Neutrophil (primary cell): ENCODE measurements around the gene SOX18.

Experiments used
- H3K27ac ChIP-seq: fragments of 200-600 bp; sonication (generic); 2 replicates; pipeline ENCODE4 v1.5.1; 2016; ENCODE audit warnings: mild to moderate bottlenecking, moderate library complexity
- H3K27me3 ChIP-seq: fragments of 200-600 bp; sonication (generic); 2 replicates; pipeline ENCODE4 v1.6.0; 2016; ENCODE audit warnings: mild to moderate bottlenecking
- H3K36me3 ChIP-seq: fragments of 200-600 bp; sonication (generic); 2 replicates; pipeline ENCODE4 v1.5.1; 2017
- H3K4me1 ChIP-seq, 2 experiments: fragments of 200-600 bp in 1 of 2; sonication (generic) in 1 of 2; 1 replicate in 1 of 2; 2 replicates in 1 of 2; pipeline versions ENCODE4 v1.5.1 to v1.6.1; 2013 to 2016; ENCODE audit warnings: low read depth in 1 of 2, low read length in 1 of 2, mild to moderate bottlenecking in 1 of 2, moderate library complexity in 1 of 2; ENCODE audit not compliant: control insufficient read depth in 1 of 2, insufficient read depth in 1 of 2
- H3K4me3 ChIP-seq, 2 experiments: fragments of 200-600 bp in 1 of 2; sonication (generic) in 1 of 2; 1 replicate in 1 of 2; 2 replicates in 1 of 2; pipeline ENCODE4 v1.5.1; 2013 to 2016; ENCODE audit warnings: low read depth in 1 of 2, low read length in 1 of 2, mild to moderate bottlenecking in 1 of 2, moderate library complexity in 1 of 2
- H3K9me3 ChIP-seq: fragments of 200-600 bp; sonication (generic); 2 replicates; pipeline ENCODE4 v1.5.1; 2016
- CTCF ChIP-seq: fragments of 200-600 bp; sonication (generic); IDR thresholded peaks from 2 replicates; pipeline ENCODE4 v1.5.1; 2016; ENCODE audit warnings: antibody characterized with exemption

The SOX18 gene

GRCh38 chr20:64049060-64049877, at the start of gene SOX18:
Gene SOX18 (minus strand): TSS chr20:64049639. CDS start chr20:64049516, 123 bp downstream.
- H3K4me3 ChIP-seq = no peak within 1 kb of the TSS

GRCh38 chr20:64098471-64099013, 49.1 kb upstream of the SOX18 start:
- peaks cover 34% of the 10 kb centered on the region for H3K27me3 ChIP-seq
- H3K4me1 ChIP-seq = peaks cover 4 to 16% of the 10 kb centered on the region in 2 experiments
- peaks cover 62% of the 10 kb centered on the region for H3K36me3 ChIP-seq
- H3K4me3 ChIP-seq = no peak overlapping the region
- TF ChIP-seq CTCF = no peak
- no peak overlapping the region for H3K27ac ChIP-seq
- no peaks in the 10 kb centered on the region for H3K9me3 ChIP-seq

More at GRCh38 chr20:64049060-64049877, at the start of gene SOX18:
- H3K27ac ChIP-seq = no peak within 1 kb of the TSS
- H3K27me3 ChIP-seq = peaks cover 100% of the 10 kb centered on the region
- no peaks in the 10 kb centered on the region for H3K9me3 ChIP-seq
- TF ChIP-seq CTCF = no peak
- H3K36me3 ChIP-seq = no peaks in the 10 kb centered on the region
- H3K4me1 ChIP-seq = peaks cover 7 to 17% of the 10 kb centered on the region in 2 experiments

DNA sequence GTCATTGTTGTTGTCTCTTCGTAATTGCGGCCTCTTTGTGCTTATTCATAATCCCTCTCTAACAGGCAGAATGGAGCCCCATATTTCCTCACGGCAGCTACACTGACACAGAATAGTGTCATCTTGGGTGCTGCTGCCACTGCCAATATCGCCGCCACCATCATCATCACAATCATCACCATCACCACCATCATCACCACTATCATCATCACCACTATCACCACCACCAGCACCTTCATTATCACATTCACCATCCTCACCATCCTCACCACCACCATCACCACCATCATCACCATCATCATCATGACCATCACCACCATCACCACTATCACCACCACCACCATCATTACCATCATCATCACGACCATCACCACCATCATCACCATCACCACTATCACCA, 47.1 kb upstream of the SOX18 start:
- Histone ChIP-seq H3K27ac (no peak overlapping the region), H3K9me3 (no peaks in the 10 kb centered on the region), H3K4me3 (no peak overlapping the region), H3K36me3 (peaks cover 69% of the 10 kb centered on the region), H3K4me1 (peaks cover 0 to 5% of the 10 kb centered on the region in 2 experiments), H3K27me3 (peaks cover 14% of the 10 kb centered on the region)
- no peak for TF ChIP-seq CTCF

- Histone ChIP-seq H3K27me3 (peaks cover 8% of the 10 kb centered on the region), H3K4me3 (no peak overlapping the region)
- no peak for TF ChIP-seq CTCF
Measured at GRCh38 chr20:64095927-64096326, 46.5 kb upstream of the SOX18 start.

GRCh38 chr20:64095455-64095854, 46.0 kb upstream of the SOX18 start:
- peaks cover 0 to 2% of the 10 kb centered on the region in 2 experiments for H3K4me1 ChIP-seq
- H3K9me3 ChIP-seq = no peaks in the 10 kb centered on the region
- peaks cover 60% of the 10 kb centered on the region for H3K36me3 ChIP-seq
- H3K4me3 ChIP-seq = no peak overlapping the region
- no peak overlapping the region for H3K27ac ChIP-seq
- TF ChIP-seq CTCF = no peak
- peaks cover 3% of the 10 kb centered on the region for H3K27me3 ChIP-seq

More at GRCh38 chr20:64095927-64096326, 46.5 kb upstream of the SOX18 start:
- no peaks in the 10 kb centered on the region for H3K9me3 ChIP-seq
- H3K36me3 ChIP-seq = peaks cover 64% of the 10 kb centered on the region
- no peak overlapping the region for H3K27ac ChIP-seq
- H3K4me1 ChIP-seq = peaks cover 0 to 3% of the 10 kb centered on the region in 2 experiments
